HG02759 (cell line): ENCODE data around the gene DNAJC15.

ENCODE experiments used
- ATAC-seq: cut with Tn5 transposase; IDR thresholded peaks from one replicate; pipeline ENCODE4 v1.9.1; 2021; ENCODE audit warnings: mild to moderate bottlenecking, moderate library complexity; ENCODE audit not compliant: unreplicated experiment

The DNAJC15 gene

DNA sequence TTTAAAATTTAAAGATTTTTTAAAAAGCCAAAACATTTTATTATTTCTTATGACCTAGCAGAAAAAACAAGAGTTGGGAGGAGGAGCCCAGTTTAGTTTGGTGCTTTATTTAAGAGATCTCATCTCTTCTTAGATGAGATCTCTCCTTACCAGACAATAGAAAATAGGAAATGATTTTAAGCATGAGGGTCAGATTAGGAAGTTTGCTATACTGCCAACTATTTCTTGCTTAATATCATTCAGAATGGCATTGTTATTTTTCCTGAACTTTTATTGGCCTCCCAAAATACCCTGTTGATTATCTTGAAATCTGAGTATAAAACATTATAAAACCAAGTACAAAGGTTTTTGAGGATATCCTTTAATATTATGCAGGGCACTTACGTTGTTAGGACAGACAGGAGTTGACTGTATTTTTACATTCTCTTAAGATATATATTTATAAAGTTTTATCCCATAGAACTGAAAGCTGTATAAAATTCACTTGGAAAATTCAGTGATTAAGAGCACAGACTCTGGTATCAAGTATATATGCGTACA lies 56.1 kb downstream of the DNAJC15 start:
- ATAC-seq: no peak

DNA sequence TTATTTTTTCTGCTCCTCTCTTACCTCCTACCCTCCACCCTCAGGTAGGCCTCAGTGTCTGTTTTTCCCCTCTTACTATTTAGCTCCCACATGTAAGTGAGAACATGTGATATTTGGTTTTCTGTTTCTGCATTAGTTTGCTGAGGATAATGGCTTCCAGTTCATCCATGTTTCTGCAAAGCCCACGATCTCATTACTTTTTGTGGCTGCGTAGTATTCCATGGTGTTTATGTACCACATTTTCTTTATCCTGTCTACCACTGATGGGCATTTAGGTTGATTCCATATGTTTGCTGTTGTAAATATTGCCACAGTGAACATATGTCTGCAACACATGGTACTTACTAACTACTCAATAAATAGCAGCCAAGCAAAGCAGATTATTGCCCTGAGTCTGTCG lies 56.8 kb downstream of the DNAJC15 start:
- no peak for ATAC-seq

- no peak for ATAC-seq
Measured at GRCh38 chr13:43081866-43082265, 58.5 kb downstream of the DNAJC15 start.

DNA sequence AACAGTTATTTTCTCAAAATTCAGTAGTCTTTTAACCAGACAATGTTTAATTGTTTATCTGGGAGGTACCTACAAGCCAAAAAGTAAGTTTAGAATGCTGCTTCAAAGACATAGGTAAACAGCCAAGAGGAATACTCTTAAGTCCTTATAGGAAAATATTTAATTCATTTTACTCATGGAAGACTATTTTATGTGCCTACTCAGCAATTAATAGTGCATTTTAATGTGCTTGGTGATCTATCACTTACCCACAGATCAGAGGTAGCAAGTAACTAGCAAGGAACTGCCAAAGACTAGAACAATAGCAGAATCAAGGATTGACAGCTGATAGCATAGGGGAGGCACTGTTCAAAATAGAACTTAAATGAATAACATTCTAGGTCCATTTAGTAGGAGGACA lies 60.4 kb downstream of the DNAJC15 start:
- no peak for ATAC-seq

- no peak for ATAC-seq
Measured at GRCh38 chr13:43085545-43085944, 62.2 kb downstream of the DNAJC15 start.

DNA sequence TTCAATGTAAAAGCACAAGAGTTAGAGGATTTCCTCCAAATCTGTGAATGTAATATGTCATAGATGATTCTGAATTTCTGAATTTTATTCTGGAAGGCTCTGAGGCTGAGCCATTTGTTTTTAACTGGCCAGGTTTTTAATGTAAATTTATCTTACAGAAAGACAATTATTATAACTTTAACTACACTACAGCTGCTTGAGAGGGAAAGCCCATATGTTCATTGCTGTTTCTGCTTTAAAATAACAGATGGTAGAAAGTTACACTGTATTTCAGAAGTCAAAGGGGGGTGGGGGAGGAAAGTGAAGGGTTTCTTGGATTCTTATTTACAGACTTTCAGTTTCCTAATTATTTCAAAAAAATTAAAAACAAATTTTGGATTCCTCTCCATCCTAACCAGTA lies 62.8 kb downstream of the DNAJC15 start:
- no peak for ATAC-seq

GRCh38 chr13:43088093-43088511 lies 64.7 kb downstream of the DNAJC15 start:
- ATAC-seq: peak; percentile 45

DNA sequence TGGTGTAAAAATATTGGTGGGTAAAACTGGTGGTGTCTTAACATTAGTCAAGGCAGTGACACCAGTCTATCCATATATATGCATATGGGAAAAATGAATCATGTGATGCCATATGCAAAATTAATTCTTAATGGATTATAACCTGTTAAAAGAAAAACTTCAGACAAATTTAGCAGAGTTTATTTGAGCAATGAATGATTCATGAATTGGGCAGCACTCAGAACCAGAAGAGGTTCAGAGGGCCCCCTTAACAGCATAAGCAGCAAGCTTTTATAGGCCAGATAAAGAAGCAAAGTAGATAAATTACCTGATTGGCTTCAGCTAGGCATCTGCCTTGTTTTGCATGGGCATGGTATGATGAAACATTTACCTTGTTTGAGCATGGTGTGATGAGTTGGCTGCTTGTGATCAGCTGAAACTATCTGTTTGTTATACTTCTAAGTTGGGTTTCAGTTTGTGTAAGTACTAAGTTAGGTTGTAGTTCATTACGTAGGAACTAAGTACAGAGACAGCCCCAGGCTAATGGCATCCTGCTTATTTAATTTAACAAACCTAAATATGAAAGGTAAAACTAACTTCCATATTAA lies 66.6 kb downstream of the DNAJC15 start:
- no peak for ATAC-seq

DNA sequence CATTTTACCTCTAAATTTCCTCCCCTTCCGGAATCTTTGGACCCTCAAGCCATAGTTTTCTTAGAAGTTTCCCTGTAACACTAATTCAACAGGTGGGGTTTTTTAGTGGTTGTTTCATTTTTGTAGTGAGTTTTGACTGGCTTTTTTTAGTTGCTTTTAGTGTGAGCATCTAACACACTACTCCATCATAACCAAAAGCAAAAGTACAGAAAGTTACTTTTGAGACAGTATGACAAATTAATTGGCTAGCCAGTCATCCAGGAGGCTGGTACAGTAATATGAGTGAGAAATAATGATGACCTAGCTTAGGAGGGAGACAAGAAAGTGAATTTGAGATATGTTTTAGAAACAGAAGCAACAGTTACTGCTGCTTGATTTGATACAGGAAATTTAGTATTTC lies 71.5 kb downstream of the DNAJC15 start:
- peak; percentile 98 for ATAC-seq

GRCh38 chr13:43095771-43096719 lies 72.7 kb downstream of the DNAJC15 start:
- no peak for ATAC-seq

GRCh38 chr13:43100667-43101066 lies 77.3 kb downstream of the DNAJC15 start:
- ATAC-seq: no peak

GRCh38 chr13:43102304-43102703 lies 78.9 kb downstream of the DNAJC15 start:
- no peak for ATAC-seq

- ATAC-seq: no peak
Measured at GRCh38 chr13:43107780-43108179, 84.4 kb downstream of the DNAJC15 start.

GRCh38 chr13:43110036-43110435 lies 86.7 kb downstream of the DNAJC15 start:
- ATAC-seq: no peak

- ATAC-seq: no peak
Measured at GRCh38 chr13:43110658-43111057, 87.3 kb downstream of the DNAJC15 start.

DNA sequence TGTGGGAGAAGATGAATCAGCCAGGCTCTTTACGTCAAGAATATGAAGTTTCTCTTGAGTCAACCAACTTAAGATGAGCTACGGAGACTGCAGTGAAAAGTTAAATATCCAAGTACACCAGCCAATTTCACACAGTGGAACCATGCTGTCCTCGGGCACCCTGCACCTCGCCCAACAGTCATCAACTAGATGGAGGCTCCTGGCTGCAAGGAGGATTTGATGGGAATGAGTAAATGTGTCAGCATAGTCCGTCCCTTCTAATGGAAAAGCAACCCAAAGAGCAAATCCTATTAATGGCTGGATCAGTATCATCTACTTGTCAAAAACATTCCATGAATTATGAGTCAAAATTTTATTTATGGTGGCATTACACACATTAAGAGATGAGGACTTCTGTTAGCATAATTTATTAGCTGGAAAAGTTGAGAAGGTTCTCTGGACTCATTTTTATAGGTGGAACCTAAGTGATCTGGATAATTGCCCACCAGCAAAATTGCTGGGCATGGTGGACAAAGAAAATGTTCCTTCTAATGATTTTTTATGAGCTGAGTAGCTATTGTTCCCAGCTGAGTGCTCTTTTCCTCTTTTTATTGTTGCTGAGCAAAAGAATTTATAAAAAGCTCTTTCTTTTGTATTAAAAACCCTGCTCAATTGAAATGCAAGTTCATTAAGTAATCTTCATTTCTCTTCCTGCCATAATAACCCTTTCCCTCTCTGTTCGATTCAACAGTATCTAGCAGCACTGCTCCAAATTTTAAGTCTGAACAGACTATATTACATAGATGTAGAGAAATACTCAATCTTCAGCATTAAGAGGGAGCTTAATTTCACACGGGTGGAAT lies 88.4 kb downstream of the DNAJC15 start:
- no peak for ATAC-seq

- no peak for ATAC-seq
Measured at GRCh38 chr13:43113603-43114002, 90.2 kb downstream of the DNAJC15 start.

- ATAC-seq: no peak
Measured at GRCh38 chr13:43114504-43114903, 91.1 kb downstream of the DNAJC15 start.

- no peak for ATAC-seq
Measured at GRCh38 chr13:43115141-43115540, 91.8 kb downstream of the DNAJC15 start.

GRCh38 chr13:43116242-43116641 lies 92.9 kb downstream of the DNAJC15 start:
- ATAC-seq: no peak

DNA sequence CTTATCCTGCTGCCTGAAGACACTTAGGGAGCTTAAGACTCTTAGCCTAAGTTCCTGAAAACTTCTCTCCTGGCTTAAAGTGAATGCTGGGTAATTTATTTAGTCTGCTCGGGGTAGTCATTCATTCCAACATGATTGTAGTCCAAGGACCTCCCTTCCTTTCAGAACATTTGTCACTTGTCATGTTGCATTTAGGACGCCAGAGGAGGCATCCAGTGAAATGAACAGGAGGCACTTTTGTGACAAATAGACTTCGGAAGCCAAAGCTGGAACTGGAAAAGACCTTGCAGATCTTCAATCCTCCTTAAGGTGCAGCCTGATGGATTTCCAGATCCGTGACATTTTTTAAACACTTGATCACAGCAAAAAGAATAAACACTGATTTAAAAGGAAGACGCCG lies 95.1 kb downstream of the DNAJC15 start:
- ATAC-seq: no peak
